OCI-M2 (cell line): ENCODE measurements around the gene ANAPC15.
A peak's percentile ranks its signal among the peaks of the same experiment; 100 is the strongest.

Experiments used
- DNase-seq: peaks from one replicate; lab custom pipeline; 2025; ENCODE audit not compliant: unreplicated experiment; lab: John Stamatoyannopoulos, UW

Gene ANAPC15

DNA sequence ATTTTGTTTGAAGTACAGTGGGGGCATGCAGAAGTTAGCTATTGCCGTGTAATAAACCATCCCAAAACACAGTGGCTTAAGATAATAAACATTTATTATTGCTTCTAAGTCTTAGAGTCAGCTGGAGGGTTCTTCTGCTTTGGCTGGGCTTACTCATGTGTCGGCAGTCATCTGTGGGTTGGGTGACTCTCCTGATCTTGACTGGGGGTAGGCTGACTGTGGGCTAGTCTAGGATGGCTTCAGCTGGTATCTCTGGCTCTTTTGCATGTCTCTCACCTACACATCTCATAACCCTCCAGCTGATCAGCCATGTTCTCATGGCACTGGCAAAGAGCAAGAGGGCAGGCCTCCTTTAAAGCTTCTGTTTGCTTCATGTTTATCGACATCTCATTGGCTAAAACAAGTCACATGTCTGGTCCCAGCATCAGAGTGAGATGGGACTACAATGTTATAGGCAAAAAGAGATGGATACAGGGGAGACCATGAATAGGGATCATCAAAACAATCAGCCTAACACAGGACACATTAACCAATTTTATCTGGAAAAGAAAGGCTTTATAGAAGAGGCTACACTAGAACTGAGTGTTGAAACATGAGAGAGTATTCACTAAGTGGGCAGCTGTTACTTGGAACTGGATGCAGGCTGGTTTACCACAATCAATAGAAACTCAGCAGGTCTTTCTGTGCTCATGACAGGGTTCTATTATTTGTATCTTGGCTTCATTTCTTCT lies 26.7 kb downstream of the ANAPC15 start:
- no peak for DNase-seq

DNA sequence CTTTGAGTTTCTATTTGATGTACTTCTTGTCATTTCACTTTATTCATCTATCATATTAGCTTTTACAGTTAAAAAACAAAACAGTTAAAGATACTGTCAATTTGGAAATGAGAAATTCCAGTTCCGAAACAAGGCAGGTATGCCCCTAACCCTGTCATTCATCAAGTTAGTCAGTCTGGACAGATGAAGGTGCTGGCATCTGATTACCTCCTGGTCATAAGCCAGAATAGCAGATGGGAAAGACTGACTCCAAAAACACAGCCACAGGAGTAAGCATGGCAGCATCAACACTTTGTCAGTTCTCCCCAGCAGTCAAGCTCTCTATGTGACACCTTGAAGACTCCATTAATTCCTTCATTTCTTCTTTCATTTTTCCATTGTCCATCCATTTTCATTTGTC lies 27.5 kb downstream of the ANAPC15 start:
- no peak for DNase-seq

DNA sequence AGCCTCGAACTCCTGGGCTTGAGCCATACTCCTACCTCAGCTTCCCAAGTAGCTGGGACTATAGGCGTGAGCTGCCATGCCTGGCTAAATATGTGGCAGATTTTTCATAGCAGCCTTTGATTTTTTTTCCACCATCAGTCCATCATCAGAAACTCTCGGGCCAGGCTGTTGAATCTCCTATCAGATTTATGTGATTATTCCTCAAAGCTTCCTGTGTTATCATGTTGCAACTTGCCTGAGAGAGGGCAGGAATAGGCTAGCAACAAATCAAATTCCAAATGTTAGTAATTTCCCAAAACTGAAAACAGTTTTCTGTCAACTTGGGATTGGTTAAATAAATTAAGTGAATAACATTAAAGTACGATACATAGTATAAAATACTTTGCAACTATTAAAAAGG lies 28.4 kb downstream of the ANAPC15 start:
- no peak for DNase-seq

DNA sequence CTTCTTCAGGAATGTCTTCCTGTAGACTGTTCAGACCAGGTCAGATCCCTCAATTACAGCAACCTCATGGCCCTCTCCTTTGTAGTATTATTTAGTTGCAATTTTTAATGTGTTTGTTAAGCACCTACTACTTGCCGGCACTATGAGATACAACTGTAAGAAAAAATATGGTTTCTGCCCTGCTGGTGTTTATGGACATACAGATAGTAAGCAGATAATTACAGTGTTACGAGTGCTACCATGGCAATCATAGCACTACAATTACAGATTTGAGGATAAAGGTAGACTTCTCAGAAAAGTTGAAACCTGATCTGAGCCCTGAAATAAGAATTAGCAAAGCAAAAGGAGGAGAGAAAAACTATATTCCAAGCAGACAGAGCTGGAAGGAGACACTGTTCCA lies 29.1 kb downstream of the ANAPC15 start:
- no peak for DNase-seq

DNA sequence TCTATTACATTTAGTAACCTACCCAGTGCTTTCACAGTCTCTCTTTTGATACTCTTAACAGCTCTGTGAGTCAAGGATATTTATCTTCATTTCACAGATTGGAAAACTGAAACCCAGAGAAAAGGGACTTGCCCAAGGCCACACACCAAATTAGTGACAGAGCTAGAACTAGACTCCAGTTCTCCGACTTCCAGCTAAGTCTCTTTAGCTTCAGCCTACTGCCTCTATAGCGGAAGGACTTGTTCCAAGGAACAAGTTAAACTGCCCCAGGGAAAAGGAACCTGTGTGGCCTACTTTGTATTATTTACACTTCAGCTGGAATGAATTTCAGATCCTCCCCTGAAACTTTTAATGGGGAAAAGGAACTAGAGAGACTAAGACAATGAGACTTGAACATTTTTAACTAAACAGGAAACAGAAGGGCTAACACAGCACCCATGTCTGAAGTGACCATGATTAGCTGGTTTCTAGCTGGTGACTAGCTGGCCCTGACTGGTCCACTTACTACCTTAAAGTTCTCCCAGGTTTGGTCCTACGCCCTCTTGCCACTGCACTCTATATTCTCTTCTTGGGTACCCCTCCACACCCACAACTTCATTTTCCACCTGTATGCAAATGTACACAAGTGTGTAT lies 30.6 kb downstream of the ANAPC15 start:
- DNase-seq: no peak

DNA sequence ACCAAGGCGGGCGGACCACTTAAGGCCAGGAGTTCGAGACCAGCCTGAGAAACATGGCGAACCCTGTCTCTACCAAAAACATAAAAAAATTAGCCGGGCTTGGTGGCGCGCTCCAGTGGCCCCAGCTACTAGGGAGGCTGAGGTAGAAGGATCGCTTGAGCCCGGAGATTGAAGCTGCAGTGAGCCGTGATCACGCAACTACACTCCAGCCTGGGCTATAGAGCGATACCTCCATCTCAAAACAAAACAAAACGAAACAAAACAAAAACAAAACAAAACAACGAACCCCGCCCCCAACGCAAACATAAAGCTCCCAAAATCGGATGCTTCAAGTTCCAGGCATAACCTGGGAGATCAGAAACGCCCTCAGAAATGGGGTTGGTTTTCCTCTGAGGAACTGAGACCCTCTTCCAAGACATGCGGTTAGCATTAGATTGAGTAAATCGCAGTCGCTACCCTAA lies 31.3 kb downstream of the ANAPC15 start:
- no peak for DNase-seq

DNA sequence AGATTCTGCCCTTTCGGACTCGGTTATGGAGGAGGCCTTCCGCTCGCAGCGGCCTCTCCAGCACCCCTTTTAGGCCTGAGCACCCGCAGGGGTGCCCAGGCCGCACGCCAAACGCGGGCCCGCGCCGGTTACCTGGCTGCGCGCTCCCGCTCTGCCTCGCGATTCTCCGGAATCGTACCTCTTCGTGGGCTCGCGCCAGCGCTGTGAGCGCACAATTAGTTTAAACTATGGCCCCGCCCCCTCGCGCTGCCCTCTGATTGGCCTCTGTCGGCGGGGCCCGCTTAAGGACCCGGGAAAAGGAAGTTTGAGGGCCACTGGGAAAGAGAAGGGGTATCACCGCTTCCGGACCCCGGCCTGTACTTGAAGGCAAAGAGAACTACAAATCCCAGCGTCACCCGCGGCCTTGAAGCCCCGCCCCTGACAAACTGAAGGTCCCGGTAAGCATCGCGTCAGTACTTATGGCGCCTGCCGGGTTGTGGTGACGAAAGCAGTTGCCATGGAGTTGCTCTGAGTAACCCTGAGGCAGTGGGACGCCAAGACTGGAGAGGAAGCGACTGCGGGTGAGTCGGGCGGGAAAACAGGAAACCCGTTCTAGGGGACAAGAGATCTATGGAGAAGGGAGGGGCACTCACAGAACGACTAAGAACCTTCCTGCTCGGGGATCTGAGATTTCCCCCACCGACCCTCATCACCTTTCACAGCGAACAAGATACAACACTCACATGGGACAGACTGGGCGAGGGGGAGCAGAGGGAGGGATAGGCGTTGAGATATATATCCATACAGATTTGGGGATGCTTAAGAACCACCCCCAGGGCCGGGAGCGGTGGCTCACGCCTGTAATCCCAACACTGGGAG lies 31.9 kb downstream of the ANAPC15 start, which contains the start of the genes LRRC51 and NUMA1:
TSS of gene LRRC51 (plus strand) at position 525 of the 858 bp plus-strand sequence. CDS start 8,234 bp downstream, outside the sequence.
TSS of gene NUMA1 (minus strand) at position 217 of the 858 bp plus-strand sequence. CDS start 44,599 bp downstream, outside the sequence.
- DNase-seq: peak; percentile 90

DNA sequence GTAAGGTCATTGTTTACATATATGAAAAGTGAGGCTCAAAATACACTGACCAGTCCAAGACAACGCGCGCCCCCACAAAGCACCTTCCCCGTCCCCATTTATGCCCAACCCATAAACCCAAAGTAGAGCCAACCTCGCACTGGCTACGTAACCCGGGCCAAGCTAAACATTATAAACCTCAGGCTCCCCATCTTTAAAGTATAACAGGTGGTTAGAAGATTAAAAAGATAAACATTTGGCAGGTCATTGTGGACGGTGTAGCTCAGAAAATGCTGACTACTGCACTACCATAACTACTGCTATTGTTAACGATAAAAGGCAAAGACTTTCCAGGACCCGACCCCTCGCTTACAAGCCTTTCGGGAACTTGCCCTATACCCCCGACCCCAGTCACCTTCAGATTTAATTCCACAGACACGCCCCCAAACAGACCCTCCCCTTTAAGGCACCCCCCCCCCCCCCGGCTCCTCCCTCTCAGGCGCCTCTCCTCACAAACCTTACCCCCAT lies 32.6 kb downstream of the ANAPC15 start:
- no peak for DNase-seq

DNA sequence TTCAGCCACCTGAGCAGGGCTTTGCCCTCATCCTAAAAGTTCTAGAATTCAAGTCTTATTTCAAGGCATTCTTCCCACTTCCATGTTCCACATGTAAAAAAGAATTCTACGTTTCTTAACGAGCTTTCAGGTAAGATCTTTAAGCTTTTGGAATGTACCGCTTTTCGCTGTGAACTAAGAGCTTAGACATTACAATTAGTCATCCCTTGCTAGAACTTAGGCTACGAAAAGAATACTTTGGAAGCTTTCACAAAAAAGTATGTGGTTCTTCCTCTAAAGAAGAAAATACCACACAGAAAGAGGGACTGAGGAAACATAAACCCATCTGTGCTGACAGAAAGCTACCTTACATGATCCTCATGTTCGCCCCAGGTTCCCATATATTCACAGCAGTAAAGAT lies 34.0 kb downstream of the ANAPC15 start:
- no peak for DNase-seq

DNA sequence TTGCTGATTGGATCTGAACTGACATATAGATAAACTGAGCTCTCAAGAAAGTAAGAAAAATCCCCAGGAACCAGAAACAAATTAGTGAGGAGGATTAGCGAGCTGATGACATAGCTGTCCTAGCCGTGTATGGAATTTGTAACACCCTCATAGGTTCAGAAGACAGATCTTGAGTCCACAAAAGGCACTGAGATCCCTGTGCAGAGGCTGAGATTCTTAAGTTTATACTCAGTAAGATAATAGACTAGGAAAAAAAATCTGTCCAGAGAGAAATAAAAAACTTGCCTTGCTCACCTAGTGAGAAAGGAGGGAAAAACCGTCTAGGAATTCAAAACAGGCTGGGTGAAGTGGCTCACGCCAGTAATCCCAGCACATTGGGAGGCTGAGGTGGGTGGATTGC lies 36.7 kb downstream of the ANAPC15 start:
- no peak for DNase-seq

DNA sequence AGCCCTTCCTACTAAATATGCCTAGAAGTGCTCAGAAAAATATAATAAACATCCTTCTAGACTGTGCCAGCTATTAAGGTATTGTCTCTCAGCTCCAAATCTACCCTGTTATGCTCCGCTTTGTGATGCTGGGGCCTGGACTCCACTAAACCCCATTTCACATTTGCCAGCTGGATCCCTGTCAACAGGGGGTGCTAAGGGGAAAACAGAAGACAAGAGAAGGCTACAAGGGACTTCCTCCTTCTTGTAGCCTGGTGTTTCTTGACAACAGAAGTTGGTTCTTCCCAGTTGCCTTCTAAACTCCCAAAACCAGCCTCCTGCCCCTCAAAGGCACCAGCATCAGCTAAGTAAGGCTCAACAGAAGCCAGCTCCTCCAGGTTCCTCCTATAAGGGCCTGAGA lies 37.4 kb downstream of the ANAPC15 start:
- no peak for DNase-seq

DNA sequence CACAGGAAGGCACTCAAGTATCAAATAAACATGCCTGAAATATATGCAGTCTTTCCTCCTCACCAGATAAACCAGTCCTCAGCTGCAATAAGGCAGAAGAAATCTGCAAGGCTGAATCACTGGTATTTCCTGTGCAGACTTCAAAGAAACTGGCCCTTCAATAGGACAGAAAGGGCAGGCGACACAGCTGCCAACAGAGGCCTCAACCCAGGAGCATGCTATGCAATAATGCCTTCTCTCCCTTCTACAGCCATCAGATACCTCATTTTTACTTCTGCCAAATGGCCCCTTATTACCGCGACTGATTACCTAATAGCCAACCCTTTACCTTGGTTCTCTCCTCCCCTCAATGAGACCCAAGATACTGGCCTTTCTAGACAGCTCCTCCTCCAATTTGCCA lies 40.1 kb downstream of the ANAPC15 start:
- no peak for DNase-seq

DNA sequence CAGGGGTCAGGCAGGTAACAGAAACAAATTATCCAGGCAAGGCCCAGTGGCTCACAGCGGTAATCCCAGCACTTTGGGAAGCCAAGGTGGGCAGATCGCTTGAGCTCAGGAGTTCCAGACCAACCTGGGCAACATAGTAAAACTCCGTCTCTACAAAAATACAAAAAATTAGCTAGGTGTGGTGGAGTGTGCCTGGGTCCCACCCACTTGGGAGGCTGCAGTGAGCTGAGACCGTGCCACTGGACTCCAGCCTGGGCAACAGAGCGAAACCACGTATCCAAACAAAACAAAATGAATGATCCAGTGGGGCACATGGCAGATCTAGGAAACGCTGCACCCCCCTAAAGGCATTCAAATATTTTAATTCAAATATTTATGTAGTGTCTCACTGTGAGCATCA lies 42.0 kb downstream of the ANAPC15 start:
- DNase-seq: no peak

DNA sequence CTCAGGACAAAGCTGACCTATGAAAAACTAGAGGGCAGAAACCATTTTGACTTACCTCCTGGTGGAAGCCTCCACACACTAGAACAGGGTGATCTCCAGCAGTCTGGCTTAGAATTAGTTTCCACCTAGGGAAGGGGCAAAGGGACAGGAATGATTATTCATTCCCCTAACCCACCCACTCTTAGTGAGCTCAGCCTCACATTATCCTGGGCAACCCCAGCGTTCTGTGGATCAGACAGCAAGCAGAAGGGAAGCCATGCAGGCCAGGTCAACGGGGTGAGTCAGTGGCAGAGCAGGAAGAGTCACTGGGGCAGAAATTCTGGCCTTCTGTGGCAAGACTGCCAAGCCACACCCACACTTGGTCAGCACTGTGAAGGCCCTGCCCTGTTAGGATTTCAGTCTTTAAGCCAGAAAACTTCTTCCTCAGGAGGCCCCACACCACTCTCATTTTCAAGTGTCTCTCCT lies 42.7 kb downstream of the ANAPC15 start:
- no peak for DNase-seq

DNA sequence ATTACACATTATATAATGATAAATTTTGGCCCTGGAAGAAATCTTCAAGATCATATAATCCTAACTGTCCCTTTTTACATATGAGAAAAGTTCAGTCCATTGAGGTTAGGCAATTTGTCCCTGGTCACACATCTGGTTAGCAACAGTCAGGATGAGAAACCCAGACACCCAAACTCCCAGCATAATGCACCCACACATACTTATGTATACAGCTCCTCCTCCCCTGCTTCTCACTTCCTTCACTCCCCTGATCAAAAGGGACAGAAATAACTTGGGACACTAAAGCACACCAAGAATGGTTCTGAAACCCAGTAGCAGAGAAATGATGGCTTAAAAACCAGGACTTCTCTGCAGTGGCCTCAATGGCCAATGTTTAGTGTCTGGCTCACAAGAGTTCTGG lies 43.3 kb downstream of the ANAPC15 start:
- DNase-seq: no peak

DNA sequence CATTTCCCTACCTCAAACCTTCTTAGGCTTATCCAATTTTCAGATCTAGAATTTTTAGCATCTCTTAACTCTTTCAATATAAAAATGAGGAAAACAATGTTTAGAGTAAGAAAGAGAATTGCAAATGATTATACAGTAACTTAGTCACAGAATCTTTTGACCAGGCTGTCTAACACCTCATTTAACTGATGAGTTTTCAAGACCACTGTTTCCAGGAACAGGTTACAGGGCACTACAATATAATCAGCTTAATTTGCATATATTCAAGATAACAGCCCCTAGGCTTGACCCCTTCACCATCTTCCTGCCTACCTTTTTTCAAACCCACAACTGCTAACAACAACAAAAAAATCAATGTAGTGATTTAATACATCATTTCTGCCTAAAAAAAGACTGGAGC lies 44.8 kb downstream of the ANAPC15 start:
- no peak for DNase-seq

DNA sequence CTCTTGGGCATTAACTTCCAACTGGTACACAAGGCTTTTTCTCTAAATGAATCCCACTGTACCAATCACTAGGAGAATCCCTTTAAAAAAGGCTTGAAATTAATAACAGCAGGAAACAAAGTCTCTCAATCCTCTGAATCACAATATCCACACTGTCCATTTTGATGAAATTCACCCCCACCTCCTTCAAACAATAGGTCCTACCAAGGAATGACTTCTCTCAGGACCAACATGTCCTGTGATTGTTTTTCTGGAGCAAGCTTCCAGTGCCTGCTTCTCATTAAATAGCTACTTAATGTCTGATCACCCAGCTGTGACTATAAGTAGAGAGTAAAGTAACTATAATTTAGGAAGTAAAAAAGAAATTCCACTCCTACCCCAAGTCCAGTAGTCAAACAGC lies 45.2 kb downstream of the ANAPC15 start:
- DNase-seq: no peak

DNA sequence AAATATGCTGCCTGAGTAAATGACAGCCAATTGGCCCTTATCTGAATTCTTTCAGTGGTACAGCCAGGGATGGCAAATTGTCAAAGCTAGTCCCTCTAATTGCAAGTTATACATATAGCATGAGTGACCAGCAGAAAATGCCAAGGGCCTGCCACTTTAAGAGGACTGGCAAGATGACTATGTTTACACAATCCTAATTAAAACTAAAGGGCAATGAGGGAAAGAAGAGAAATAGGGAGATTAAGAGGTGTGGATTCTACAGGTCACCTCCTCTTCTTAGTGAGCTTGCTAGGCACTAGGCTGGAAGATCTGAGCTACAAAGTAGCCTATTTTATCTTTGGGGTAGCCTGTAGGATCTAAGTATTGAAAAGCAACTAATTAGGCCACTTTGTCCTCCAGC lies 45.6 kb downstream of the ANAPC15 start:
- no peak for DNase-seq

DNA sequence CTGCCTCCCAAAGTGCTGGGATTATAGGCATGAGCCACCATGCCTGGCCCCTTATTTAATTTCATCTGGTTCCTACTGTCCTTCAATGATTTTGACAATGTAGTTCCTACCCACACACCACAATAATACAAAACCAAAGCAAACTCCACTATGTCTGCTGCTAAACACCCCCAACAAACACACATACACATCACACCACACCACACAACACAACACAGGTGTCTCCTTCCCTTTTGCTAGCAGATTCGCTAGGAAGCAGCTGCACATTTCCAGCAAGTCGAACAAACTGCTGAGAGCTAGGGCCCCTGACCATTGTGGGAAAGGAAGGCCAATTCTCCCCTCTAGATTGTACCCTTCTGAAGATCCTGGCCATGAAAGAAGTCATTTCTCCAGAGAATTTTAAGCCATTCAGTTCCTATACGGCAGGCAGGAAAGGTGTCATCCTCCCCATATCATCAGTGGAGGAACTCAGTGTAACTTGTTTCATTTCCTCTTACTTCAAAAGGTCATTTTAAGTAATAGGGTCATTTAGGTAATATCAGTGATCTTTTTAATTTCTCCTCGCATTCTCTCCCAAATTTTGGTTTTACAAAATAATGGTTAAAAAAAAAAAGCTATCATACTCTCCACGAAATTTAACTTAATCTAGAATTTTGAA lies 50.6 kb downstream of the ANAPC15 start:
- DNase-seq: no peak
